AG04449 (cell line): ENCODE measurements around the gene MBNL2.

Experiments used
- CTCF ChIA-PET: fragments of 350-600 bp; formaldehyde crosslinking; extraction: SDS; loops from one replicate; lab custom pipeline; 2021; ENCODE audit warnings: antibody characterized with exemption; lab: Yijun Ruan, JAX
- POLR2A ChIA-PET: fragments of 400-600, 350-600 bp; formaldehyde crosslinking; extraction: SDS; loops from one replicate; lab custom pipeline; 2020; ENCODE audit warnings: antibody characterized with exemption, inconsistent platforms; lab: Yijun Ruan, JAX
- DNase-seq: peaks from one replicate; pipeline ENCODE4 v3.0.0-alpha.2; 2010; ENCODE audit warnings: low read depth, low spot score
- H3K4me3 ChIP-seq: 2 replicates; pipeline ENCODE4 v1.5.1; 2011; ENCODE audit warnings: low read depth, mild to moderate bottlenecking, control low read depth, low read length
- TF ChIP-seq, protein P1 (sequence below): IDR thresholded peaks from one replicate; pipeline ENCODE4 v1.5.1; 2011; ENCODE audit warnings: mild to moderate bottlenecking, moderate library complexity, low read length, control low read depth, inconsistent platforms; ENCODE audit not compliant: insufficient read depth; ENCODE audit errors: missing control alignments

MBNL2 gene

DNA sequence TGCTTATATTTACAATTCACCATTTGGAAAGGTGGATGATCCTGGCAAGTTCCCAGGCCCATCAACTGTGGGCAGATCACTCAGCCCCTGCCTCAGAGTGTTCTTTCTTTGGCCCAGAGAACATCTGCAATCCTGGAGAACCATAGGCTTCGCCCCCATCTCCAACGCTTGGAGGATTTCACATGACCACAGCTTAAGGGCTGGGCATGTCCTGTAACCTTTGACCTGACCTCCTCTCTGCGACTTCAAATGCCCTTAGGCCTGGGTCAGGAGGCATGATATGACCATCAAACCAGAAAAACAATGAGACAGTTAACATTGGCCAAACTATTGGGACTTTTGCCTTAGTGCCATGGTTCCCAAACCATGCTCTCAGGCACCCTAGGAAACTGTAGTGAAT is 7.2 kb upstream of the MBNL2 start:
- TF ChIP-seq, protein P1, sequence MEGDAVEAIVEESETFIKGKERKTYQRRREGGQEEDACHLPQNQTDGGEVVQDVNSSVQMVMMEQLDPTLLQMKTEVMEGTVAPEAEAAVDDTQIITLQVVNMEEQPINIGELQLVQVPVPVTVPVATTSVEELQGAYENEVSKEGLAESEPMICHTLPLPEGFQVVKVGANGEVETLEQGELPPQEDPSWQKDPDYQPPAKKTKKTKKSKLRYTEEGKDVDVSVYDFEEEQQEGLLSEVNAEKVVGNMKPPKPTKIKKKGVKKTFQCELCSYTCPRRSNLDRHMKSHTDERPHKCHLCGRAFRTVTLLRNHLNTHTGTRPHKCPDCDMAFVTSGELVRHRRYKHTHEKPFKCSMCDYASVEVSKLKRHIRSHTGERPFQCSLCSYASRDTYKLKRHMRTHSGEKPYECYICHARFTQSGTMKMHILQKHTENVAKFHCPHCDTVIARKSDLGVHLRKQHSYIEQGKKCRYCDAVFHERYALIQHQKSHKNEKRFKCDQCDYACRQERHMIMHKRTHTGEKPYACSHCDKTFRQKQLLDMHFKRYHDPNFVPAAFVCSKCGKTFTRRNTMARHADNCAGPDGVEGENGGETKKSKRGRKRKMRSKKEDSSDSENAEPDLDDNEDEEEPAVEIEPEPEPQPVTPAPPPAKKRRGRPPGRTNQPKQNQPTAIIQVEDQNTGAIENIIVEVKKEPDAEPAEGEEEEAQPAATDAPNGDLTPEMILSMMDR, result no peak
- no peak overlapping the region for H3K4me3 ChIP-seq
- CTCF ChIA-PET, result interaction anchor here (0.8 to 12.3 kb wide), 10 partner anchors 9 to 197 kb away, joined by 3 to 161 read pairs (median 4); no protein-coding TSS in a partner anchor
- DNase-seq, result no peak
- POLR2A ChIA-PET, result interaction anchor here (0.6 kb wide), 1 partner anchor 776 kb away, joined by 3 read pairs; no protein-coding TSS in a partner anchor

DNA sequence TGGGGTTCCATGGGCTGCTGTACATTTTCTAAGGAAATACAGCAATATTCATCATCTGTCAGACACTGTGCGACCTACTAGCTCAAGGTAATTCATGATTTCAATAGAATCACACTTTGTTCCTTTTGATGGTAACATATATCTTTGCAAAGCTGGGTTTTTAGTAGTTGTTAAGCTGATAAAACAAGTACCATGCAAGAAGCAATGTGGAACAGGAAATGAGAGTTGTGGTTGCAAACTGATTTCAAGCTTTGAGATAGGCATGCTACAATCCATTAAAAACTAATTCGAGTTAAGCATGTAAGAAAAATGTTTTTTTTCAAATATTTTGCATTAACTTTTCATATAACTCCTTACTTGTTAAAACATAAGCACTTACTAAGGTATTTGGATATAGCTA is 6.8 kb upstream of the MBNL2 start:
- no peak overlapping the region for H3K4me3 ChIP-seq
- ChIA-PET CTCF (interaction anchor here (0.8 to 12.3 kb wide), 10 partner anchors 10 to 197 kb away, joined by 3 to 161 read pairs (median 4); no protein-coding TSS in a partner anchor), POLR2A (interaction anchor here (0.6 kb wide), 1 partner anchor 776 kb away, joined by 3 read pairs; no protein-coding TSS in a partner anchor)
- TF ChIP-seq, protein P1, result no peak
- DNase-seq, result no peak

DNA sequence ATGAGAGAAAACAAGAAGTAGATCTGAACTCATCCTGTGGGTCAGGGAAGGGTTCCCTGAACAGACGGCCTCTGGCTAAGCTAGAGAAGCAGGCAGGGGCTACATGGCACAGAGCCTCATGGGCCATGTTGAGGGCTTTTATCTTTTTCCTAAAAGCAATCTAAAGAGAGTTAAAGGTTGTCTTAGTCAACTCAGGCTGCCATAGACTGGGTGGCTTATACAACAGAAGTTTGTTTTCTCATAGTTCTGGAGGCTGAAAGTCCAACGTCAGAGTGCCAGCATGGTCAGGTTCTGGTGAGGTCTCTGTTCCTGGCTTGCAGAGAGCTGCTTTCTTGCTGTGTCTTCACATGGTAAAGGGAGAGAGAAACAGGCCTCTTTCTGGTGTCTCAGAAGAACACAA is 2.9 kb upstream of the MBNL2 start:
- no peak overlapping the region for H3K4me3 ChIP-seq
- CTCF ChIA-PET, result interaction anchor here (0.7 to 1.9 kb wide), 6 partner anchors 8 to 201 kb away, joined by 3 to 9 read pairs (median 4); no protein-coding TSS in a partner anchor
- DNase-seq, result no peak
- POLR2A ChIA-PET, result no interaction called here
- TF ChIP-seq, protein P1, result no peak

DNA sequence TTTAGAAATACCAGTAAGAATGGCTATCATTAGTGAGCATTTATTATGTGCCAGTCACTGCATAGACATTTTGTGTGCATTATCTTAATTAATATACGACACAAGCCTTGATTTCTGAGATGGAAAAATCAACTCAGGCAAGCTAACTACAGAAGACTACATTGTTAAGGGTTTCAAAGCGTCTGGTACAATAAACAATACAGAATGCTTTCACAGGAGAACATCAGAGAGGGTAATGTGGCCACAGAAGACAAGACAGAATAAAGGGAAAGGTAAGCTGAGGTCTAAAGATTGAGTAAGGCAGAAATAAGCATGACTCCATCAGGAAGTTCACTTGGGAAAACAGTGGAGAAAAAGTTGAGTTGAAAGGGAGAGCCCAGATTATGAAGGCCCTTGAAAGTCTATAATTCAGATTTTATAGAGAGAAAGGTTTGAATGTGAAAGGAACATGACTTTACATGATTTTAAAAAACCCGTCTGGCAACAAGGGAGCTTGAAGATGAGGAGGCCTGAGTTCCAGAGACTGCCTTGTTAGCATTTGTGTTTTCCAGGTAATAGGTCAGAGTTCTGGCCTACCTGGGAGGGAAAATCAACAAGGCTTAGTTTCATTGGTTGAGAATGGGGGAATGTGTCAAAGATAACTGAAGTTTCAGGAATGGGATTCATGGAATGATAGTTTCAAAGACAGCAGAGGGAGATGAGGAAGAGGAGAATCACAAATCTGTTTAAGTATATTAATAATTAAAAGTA is 1.8 kb upstream of the MBNL2 start:
- DNase-seq, result no peak
- no peak overlapping the region for H3K4me3 ChIP-seq
- ChIA-PET POLR2A (no interaction called here), CTCF (interaction anchor here (1.6 to 1.9 kb wide), 3 partner anchors 9 to 111 kb away, joined by 4 to 9 read pairs (median 5); no protein-coding TSS in a partner anchor)
- TF ChIP-seq, protein P1, result no peak

DNA sequence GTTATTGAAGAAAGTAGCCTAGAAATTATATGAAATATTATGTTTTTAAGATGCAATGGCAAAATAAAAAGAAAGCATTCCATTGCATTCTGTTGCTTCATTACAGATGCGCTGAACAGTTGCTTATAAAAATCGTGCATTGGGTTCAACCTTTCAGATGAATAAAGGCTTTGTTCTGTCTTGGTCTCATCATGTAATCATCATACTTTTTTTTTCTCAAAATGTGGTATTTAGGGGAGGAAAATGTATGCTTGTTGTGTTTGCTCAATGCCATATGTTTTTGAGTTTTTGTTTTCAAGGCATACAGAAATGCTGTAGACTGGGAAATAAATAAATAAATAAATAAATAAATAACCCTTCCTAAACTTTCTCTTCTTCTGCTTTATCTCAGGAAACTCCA is 1.1 kb upstream of the MBNL2 start:
- ChIA-PET POLR2A (interaction anchor here (1.4 kb wide), 1 partner anchor 10 kb away, joined by 3 read pairs; no protein-coding TSS in a partner anchor), CTCF (interaction anchor here (1.3 to 7.9 kb wide), 4 partner anchors 9 to 137 kb away, joined by 3 to 57 read pairs (median 27); no protein-coding TSS in a partner anchor)
- DNase-seq, result no peak
- TF ChIP-seq, protein P1, result no peak
- H3K4me3 ChIP-seq, result no peak overlapping the region

DNA sequence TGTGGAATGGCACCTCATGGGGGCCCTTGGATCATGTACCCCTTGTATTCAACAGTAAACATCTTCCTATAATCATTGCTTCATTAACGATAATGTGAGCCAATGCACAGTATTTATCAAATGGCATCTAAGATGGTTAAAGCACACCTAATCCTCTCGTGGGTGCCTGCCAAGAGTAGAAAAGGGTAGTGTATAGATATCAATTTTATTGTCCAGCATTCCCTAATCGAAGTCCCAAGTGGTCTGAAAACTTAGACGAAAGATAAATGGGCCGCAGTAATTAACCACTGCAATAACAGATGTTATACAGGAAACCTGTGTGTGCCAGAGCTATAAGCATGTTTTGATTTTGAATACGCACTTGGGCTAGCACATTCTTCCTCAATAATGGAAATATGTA is 667 bp upstream of the MBNL2 start:
- H3K4me3 ChIP-seq, result peak overlapping the region; percentile 46
- CTCF ChIA-PET, result interaction anchor here (1.3 to 7.9 kb wide), 4 partner anchors 9 to 136 kb away, joined by 3 to 57 read pairs (median 35); no protein-coding TSS in a partner anchor
- POLR2A ChIA-PET, result interaction anchor here (0.6 to 1.4 kb wide), 6 partner anchors 10 to 106 kb away, joined by 3 to 5 read pairs (median 4); no protein-coding TSS in a partner anchor
- DNase-seq, result no peak
- TF ChIP-seq, protein P1, result no peak
